Measurements from ENCODE around the gene ACTR6. TPM values are rescaled to one million over a fixed set of nuclear protein-coding genes. Genes with fewer than 3 reads are reported as not detected.

ACTR6 gene
- total and polyA plus RNA-seq, 9 of the 15 experiments (the other 6 are each of a cell fraction or from before 2014, with no cell fraction given), result 26.1 to 109 (median 70.9) TPM

- TF ChIP-seq TBL1XR1 (IDR thresholded peaks at IDR 0.05; ENCODE audit: low read length in 2 of 2) (no peak), KLF6 (CRISPR knock-in tag; IDR thresholded peaks at IDR 0.05; ENCODE audit: borderline replicate concordance) (no peak), ZNF551 (CRISPR knock-in tag; IDR thresholded peaks at IDR 0.05) (no peak), HNRNPUL1 (IDR thresholded peaks at IDR 0.05; ENCODE audit: low read length) (no peak), E2F8 (IDR thresholded peaks at IDR 0.05; ENCODE audit: low read depth, partially characterized antibody) (no peak), NFYB (IDR thresholded peaks at IDR 0.05; ENCODE audit: extremely low read depth, insufficient read length) (peak; percentile 34), CSDE1 (IDR thresholded peaks at IDR 0.05) (no peak), L3MBTL2 (IDR thresholded peaks at IDR 0.05) (0 out of 2 replicates have a peak, but pooled peaks have one; percentile 3), HOXB6 (CRISPR knock-in tag; IDR thresholded peaks at IDR 0.05; ENCODE audit: borderline replicate concordance) (no peak), THAP7 (CRISPR knock-in tag; IDR thresholded peaks at IDR 0.05) (no peak), TCFL5 (CRISPR knock-in tag; conservative IDR thresholded peaks at IDR 0.05) (no peak), ATF1 (CRISPR knock-in tag; IDR thresholded peaks at IDR 0.05) (no peak), ATF1 (tag; IDR thresholded peaks at IDR 0.05) (no peak), FOXA1 (IDR thresholded peaks at IDR 0.05; ENCODE audit: borderline replicate concordance) (no peak), PHTF2 (CRISPR knock-in tag; IDR thresholded peaks at IDR 0.05) (no peak), SRSF9 (IDR thresholded peaks at IDR 0.05; ENCODE audit: borderline replicate concordance, low read depth, low read length) (no peak), SREBF2 (CRISPR knock-in tag; IDR thresholded peaks at IDR 0.05) (no peak), MCM3 (IDR thresholded peaks at IDR 0.05) (no peak), KHSRP (IDR thresholded peaks at IDR 0.05) (no peak), BRD4 (IDR thresholded peaks at IDR 0.05) (no peak), E2F6 (IDR thresholded peaks at IDR 0.05; ENCODE audit: borderline replicate concordance in 1 of 2, extremely low read depth in 1 of 2, insufficient read depth in 1 of 2, insufficient read length in 1 of 2, low read depth in 1 of 2, low read length in 1 of 2, poor library complexity in 1 of 2, severe bottlenecking in 1 of 2) (peak in 1 of 2 experiments; percentile 50), MXD1 (CRISPR knock-in tag; IDR thresholded peaks at IDR 0.05; ENCODE audit: borderline replicate concordance, poor library complexity, severe bottlenecking) (no peak)
These were observed 65.9 kb downstream of the ACTR6 start (continued) for GRCh38 chr12:100266585-100266834.

Data from K562 (cell line).